Pancreas (tissue), 10 donors: ENCODE results near the gene DNASE1L2. TPM values are rescaled to one million over a fixed set of nuclear protein-coding genes. Genes with fewer than 3 reads are reported as not detected.

Source experiments
- ATAC-seq, 4 donors: fragments of 200-7000 bp; cut with Tn5 transposase; one replicate each; pipeline versions ENCODE4 v1.8.0 to v1.9.1; 2020; ENCODE audit warnings: mild to moderate bottlenecking in 4 of 4, moderate library complexity in 4 of 4
- DNase-seq, 6 donors: peaks; one replicate each; pipeline ENCODE4 v3.0.0-alpha.2; 2020
- FAIRE-seq: peaks from 2 replicates; lab custom pipeline; 2012; peaks lifted over from hg19 to GRCh38; lab: Jason Lieb, UNC
- H3K27ac ChIP-seq, 4 donors: fragments of 200-600 bp; sonication (generic); 1 replicate in 3 of 4; 2 replicates in 1 of 4; pipeline versions ENCODE4 v1.5.0 to v1.8.0; 2020
- H3K27me3 ChIP-seq, 4 donors: fragments of 200-600 bp; one replicate each; pipeline ENCODE4 v1.8.0; 2021
- H3K36me3 ChIP-seq, 3 donors: fragments of 200-600 bp; sonication (generic) in 1 of 3; one replicate each; pipeline versions ENCODE4 v1.5.0 to v1.8.0; 2020 to 2021
- H3K4me1 ChIP-seq, 3 donors: fragments of 200-600 bp; one replicate each; pipeline ENCODE4 v1.8.0; 2021
- H3K4me3 ChIP-seq, 4 donors: fragments of 200-600 bp; sonication (generic) in 2 of 4; one replicate each; pipeline versions ENCODE4 v1.5.0 to v1.8.0; 2020 to 2021
- H3K9me3 ChIP-seq, 4 donors: fragments of 200-600 bp; one replicate each; pipeline ENCODE4 v1.8.0; 2021
- WGBS, 2 donors: extraction: QIAGEN DNeasy Blood & Tissue Kit; methylation state at CpG; one replicate each; pipeline ENCODE4 v1.1.7; 2013; 5-methylcytosine and 5-hydroxymethylcytosine counted together
- intact Hi-C, 3 donors: fragments of 100-400 bp; cut with DNase I; formaldehyde crosslinking; loops; one replicate each; pipeline versions ENCODE4 v1.11.1 to v1.14.2; 2022
- microRNA-seq, 2 donors: library from miRNA; unstranded; fragments of <30 nt; microRNA quantifications; one replicate each; pipeline versions ENCODE4 to v1.1.0, GENCODE V29; 2019 to 2020
- polyA plus RNA-seq, 2 donors: library from polyadenylated mRNA; stranded (reverse); fragments of 200-250 nt; gene quantifications; one replicate each; pipeline ENCODE4 v1.2.3, GENCODE V29; 2013
- total RNA-seq, 6 donors: library from RNA; stranded (reverse); fragmentation: NEBNext Ultra II Directional in 4 of 6; extraction: Animal tissue kit (Norgen Biotek cat#: 25700) in 4 of 6; gene quantifications; one replicate each; pipeline versions ENCODE4 v1.2.1 to v1.2.4, GENCODE V29; 2021 to 2023
- TF ChIP-seq, protein P1 (sequence below), 4 donors: fragments of 200-600 bp; sonication (generic) in 3 of 4; IDR thresholded peaks; one replicate each; pipeline versions ENCODE4 v1.5.0 to v1.8.0; 2021; ENCODE audit warnings: antibody characterized with exemption in 4 of 4
- donor health status: healthy with polysubstance abuse.
- donor health status: DM: no; HTN: no; CAD: no; lungs with moderate emphysema.
- donor health status: DM: no; HTN: no; CAD: no.
- donor health status: control.
- donor health status: control.
- donor health status: Bipolar disorder and iron deficiency.
- donor health status: DM: yes; HTN: yes; CAD: no.
- donor health status: DM: no; HTN: no; CAD: no.
- donor health status: DM: no; HTN: no; CAD: no.
- donor health status: DM: yes; HTN: yes; CAD: no.

DNASE1L2 gene
- total and polyA plus RNA-seq, 8 donors = 0.31 to 4.9 (median 0.82) TPM

DNA sequence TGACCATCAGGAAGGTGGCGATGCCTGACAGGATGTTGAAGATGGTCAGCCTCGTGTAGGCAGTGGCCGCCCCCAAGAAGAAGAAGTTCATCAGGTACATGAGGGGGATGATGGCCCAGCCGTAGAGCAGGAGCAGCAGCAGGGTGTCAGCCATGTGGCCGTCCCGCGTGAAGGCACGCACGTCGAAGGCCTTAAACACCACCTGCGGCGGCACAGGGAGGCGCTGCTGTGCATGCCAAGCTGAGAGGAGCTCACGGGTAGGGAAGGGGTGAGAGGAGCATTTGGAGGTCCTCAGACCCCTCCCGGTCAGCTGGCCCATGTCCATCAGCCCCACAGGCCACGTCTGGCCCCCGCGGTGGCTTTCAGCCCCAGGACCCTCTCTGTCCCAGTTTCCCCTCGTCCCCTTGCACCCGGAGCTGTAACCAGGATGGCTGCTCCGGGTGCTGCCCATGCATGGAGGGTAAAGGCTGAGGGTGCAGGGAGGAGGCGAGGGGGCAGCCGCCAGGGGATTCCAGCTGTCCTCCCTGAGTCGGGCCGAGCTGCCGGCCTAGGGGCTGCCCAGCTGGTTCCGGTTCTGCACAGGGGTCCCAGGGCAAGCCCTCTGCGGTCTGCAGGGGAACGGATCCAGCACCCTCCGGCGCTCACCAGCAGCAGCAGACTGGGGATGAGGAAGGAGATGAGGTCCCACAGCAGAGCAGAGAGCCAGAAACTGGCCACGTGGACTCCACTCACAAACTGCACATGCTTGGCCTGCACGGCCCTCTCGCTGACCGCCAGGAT is 48.7 kb downstream of the DNASE1L2 start:
- Histone ChIP-seq H3K27me3 (no peaks in the 10 kb centered on the region), H3K4me3 (no peak overlapping the region), H3K36me3 (no peaks in the 10 kb centered on the region), H3K27ac (no peak overlapping the region), H3K9me3 (no peaks in the 10 kb centered on the region), H3K4me1 (no peaks in the 10 kb centered on the region)
- no peak for FAIRE-seq
- TF ChIP-seq, protein P1, sequence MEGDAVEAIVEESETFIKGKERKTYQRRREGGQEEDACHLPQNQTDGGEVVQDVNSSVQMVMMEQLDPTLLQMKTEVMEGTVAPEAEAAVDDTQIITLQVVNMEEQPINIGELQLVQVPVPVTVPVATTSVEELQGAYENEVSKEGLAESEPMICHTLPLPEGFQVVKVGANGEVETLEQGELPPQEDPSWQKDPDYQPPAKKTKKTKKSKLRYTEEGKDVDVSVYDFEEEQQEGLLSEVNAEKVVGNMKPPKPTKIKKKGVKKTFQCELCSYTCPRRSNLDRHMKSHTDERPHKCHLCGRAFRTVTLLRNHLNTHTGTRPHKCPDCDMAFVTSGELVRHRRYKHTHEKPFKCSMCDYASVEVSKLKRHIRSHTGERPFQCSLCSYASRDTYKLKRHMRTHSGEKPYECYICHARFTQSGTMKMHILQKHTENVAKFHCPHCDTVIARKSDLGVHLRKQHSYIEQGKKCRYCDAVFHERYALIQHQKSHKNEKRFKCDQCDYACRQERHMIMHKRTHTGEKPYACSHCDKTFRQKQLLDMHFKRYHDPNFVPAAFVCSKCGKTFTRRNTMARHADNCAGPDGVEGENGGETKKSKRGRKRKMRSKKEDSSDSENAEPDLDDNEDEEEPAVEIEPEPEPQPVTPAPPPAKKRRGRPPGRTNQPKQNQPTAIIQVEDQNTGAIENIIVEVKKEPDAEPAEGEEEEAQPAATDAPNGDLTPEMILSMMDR (IDR thresholded peaks at IDR 0.05) = no peak
- no peak for ATAC-seq
- intact Hi-C loops = loop anchor here in 1 of 3 donors (10.0 kb wide), 1 partner anchor 150 kb away; no protein-coding TSS in a partner anchor
- 90 to 91% methylated on average over 35 of the region's 35 CpGs for WGBS, 2 donors
- no peak for DNase-seq

DNA sequence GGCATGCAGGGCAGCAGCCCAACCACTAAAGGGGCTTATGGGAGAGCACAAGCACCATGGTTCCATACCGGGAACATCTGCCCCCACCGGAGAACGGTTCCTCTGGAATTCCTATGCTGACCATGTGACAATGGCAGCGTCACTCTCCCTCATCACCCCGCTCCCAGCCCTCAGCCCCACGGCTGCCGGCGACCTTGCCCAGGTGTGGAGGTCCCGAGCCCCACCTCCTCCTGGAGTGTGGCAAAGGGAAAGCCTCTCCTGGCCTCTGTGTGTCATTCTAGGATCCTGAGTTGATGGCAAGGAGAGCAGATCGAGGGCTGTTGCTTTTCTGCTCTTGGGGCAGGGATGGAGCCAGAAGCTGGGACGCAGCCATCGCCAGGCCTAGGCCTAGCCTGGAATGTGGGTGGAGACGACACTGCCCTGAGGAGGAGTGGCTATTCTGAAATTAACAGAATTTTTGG is 49.5 kb downstream of the DNASE1L2 start:
- no peak for FAIRE-seq
- TF ChIP-seq, protein P1 (IDR thresholded peaks at IDR 0.05) = no peak
- H3K36me3 ChIP-seq = peaks cover 0 to 1% (median 0%) of the 10 kb centered on the region in 3 donors

GRCh38 chr16:2286550-2286949 is 50.3 kb downstream of the DNASE1L2 start:
- Histone ChIP-seq H3K27ac (no peak overlapping the region), H3K36me3 (peaks cover 0 to 9% (median 0%) of the 10 kb centered on the region in 3 donors), H3K4me1 (no peaks in the 10 kb centered on the region), H3K4me3 (no peak overlapping the region), H3K9me3 (no peaks in the 10 kb centered on the region), H3K27me3 (no peaks in the 10 kb centered on the region)
- DNase-seq (no peak), FAIRE-seq (no peak), ATAC-seq (no peak)
- intact Hi-C loops = loop anchor here in 1 of 3 donors (10.0 kb wide), 1 partner anchor 148 kb away; no protein-coding TSS in a partner anchor
- TF ChIP-seq, protein P1 (IDR thresholded peaks at IDR 0.05) = no peak
- 87 to 89% methylated on average over 16 to 17 of the region's 17 CpGs for WGBS, 2 donors

More for the DNA sequence above, 49.5 kb downstream of the DNASE1L2 start:
- intact Hi-C loops = loop anchor here in 1 of 3 donors (10.0 kb wide), 1 partner anchor 149 kb away; no protein-coding TSS in a partner anchor
- no peak overlapping the region for H3K27ac ChIP-seq
- DNase-seq (no peak), ATAC-seq (no peak)
- 82 to 83% methylated on average over 13 of the region's 13 CpGs for WGBS, 2 donors
- no peaks in the 10 kb centered on the region for H3K9me3 ChIP-seq
- H3K4me3 ChIP-seq = no peak overlapping the region
- no peaks in the 10 kb centered on the region for H3K4me1 ChIP-seq
- no peaks in the 10 kb centered on the region for H3K27me3 ChIP-seq

GRCh38 chr16:2287916-2288547 is 51.8 kb downstream of the DNASE1L2 start:
- H3K4me1 ChIP-seq = no peaks in the 10 kb centered on the region
- peaks cover 0 to 10% (median 0%) of the 10 kb centered on the region in 3 donors for H3K36me3 ChIP-seq
- TF ChIP-seq, protein P1 (IDR thresholded peaks at IDR 0.05) = no peak
- DNase-seq (no peak), FAIRE-seq (no peak), ATAC-seq (no peak)
- H3K27ac ChIP-seq = no peak overlapping the region
- intact Hi-C loops = loop anchor here in 1 of 3 donors (10.0 kb wide), 1 partner anchor 147 kb away; no protein-coding TSS in a partner anchor
- H3K4me3 ChIP-seq = no peak overlapping the region
- H3K27me3 ChIP-seq = no peaks in the 10 kb centered on the region
- WGBS, 2 donors = 83 to 88% methylated on average over 35 of the region's 35 CpGs
- no peaks in the 10 kb centered on the region for H3K9me3 ChIP-seq

Small RNA genes within 50 kb of the gene (microRNA-seq; reads per million reads assigned to microRNA genes)
- gene MIR3677 (0 to 0.29 reads per million in 2 donors), gene MIR4717 (0 reads per million in 2 donors)

Other genes with a start within 250 kb of the DNASE1L2 start
- gene SYNGR3, start 246.5 kb upstream of the DNASE1L2 start, total RNA-seq = 1 to 10 TPM in 1 of 6 donors, under 1 TPM in 5; 0.19 to 1.5 (median 0.55) TPM
- 1 to 10 TPM in 1 of 2 donors, under 1 TPM in 1; 0.57 to 3.1 TPM for gene SYNGR3, start 246.5 kb upstream of the DNASE1L2 start, polyA plus RNA-seq
- 10 to 100 TPM; 26.0 to 93.6 (median 42.4) TPM for gene ZNF598, start 226.6 kb upstream of the DNASE1L2 start, total RNA-seq
- gene ZNF598, start 226.6 kb upstream of the DNASE1L2 start, polyA plus RNA-seq = 10 to 100 TPM; 71.0 to 73.5 TPM
- gene NPW, start 216.7 kb upstream of the DNASE1L2 start, total RNA-seq = 1 to 10 TPM in 2 of 6 donors, under 1 TPM in 4; 0.43 to 1.9 (median 0.50) TPM
- 1 to 10 TPM; 1.3 to 2.7 TPM for gene NPW, start 216.7 kb upstream of the DNASE1L2 start, polyA plus RNA-seq
- gene NHERF2, start 209.5 kb upstream of the DNASE1L2 start, total RNA-seq = 10 to 100 TPM; 14.7 to 28.9 (median 23.0) TPM
- 100 to 1,000 TPM in 1 of 2 donors, 10 to 100 TPM in 1; 60.7 to 144 TPM for gene NHERF2, start 209.5 kb upstream of the DNASE1L2 start, polyA plus RNA-seq
- 10 to 100 TPM in 1 of 6 donors, 1 to 10 TPM in 5; 5.2 to 10.4 (median 8.4) TPM for gene NTHL1, start 188.6 kb upstream of the DNASE1L2 start, total RNA-seq
- gene NTHL1, start 188.6 kb upstream of the DNASE1L2 start, polyA plus RNA-seq = 10 to 100 TPM; 22.1 to 22.8 TPM
- gene TSC2, start 188.5 kb upstream of the DNASE1L2 start, total RNA-seq = 10 to 100 TPM; 51.0 to 91.7 (median 77.6) TPM
- gene TSC2, start 188.5 kb upstream of the DNASE1L2 start, polyA plus RNA-seq = 100 to 1,000 TPM; 119 to 172 TPM
- gene PKD1, start 100.5 kb upstream of the DNASE1L2 start, total RNA-seq = 10 to 100 TPM; 29.8 to 50.5 (median 39.5) TPM
- 100 to 1,000 TPM in 1 of 2 donors, 10 to 100 TPM in 1; 68.6 to 127 TPM for gene PKD1, start 100.5 kb upstream of the DNASE1L2 start, polyA plus RNA-seq
- 10 to 100 TPM; 19.2 to 36.8 (median 28.4) TPM for gene RAB26, start 87.8 kb upstream of the DNASE1L2 start, total RNA-seq
- 100 to 1,000 TPM; 161 to 255 TPM for gene RAB26, start 87.8 kb upstream of the DNASE1L2 start, polyA plus RNA-seq
- 10 to 100 TPM; 25.3 to 45.1 (median 40.8) TPM for gene TRAF7, start 80.7 kb upstream of the DNASE1L2 start, total RNA-seq
- gene TRAF7, start 80.7 kb upstream of the DNASE1L2 start, polyA plus RNA-seq = 10 to 100 TPM; 24.5 to 30.1 TPM
- 1 to 10 TPM in 2 of 6 donors, under 1 TPM in 4; 0.61 to 1.7 (median 0.81) TPM for gene CASKIN1, start 39.8 kb upstream of the DNASE1L2 start, total RNA-seq
- 1 to 10 TPM; 1.5 to 2.1 TPM for gene CASKIN1, start 39.8 kb upstream of the DNASE1L2 start, polyA plus RNA-seq
- gene MLST8, start 31.0 kb upstream of the DNASE1L2 start, total RNA-seq = 10 to 100 TPM; 16.6 to 27.0 (median 19.1) TPM
- 10 to 100 TPM; 59.3 to 62.8 TPM for gene MLST8, start 31.0 kb upstream of the DNASE1L2 start, polyA plus RNA-seq
- gene BRICD5, start 25.6 kb upstream of the DNASE1L2 start, total RNA-seq = 1 to 10 TPM; 1.0 to 2.4 (median 2.0) TPM
- 10 to 100 TPM in 1 of 2 donors, 1 to 10 TPM in 1; 8.9 to 24.5 TPM for gene BRICD5, start 25.6 kb upstream of the DNASE1L2 start, polyA plus RNA-seq
- 1 to 10 TPM; 2.9 to 5.8 (median 3.7) TPM for gene PGP, start 21.6 kb upstream of the DNASE1L2 start, total RNA-seq
- 10 to 100 TPM in 1 of 2 donors, 1 to 10 TPM in 1; 8.9 to 10.2 TPM for gene PGP, start 21.6 kb upstream of the DNASE1L2 start, polyA plus RNA-seq
- gene E4F1, start 12.9 kb upstream of the DNASE1L2 start, total RNA-seq = 10 to 100 TPM in 2 of 6 donors, 1 to 10 TPM in 4; 8.7 to 13.2 (median 9.4) TPM
- 10 to 100 TPM; 47.8 to 48.4 TPM for gene E4F1, start 12.9 kb upstream of the DNASE1L2 start, polyA plus RNA-seq
- gene ECI1, start 15.1 kb downstream of the DNASE1L2 start, total RNA-seq = 10 to 100 TPM; 31.9 to 64.4 (median 36.3) TPM
- 10 to 100 TPM; 51.1 to 72.5 TPM for gene ECI1, start 15.1 kb downstream of the DNASE1L2 start, polyA plus RNA-seq
- 10 to 100 TPM; 36.0 to 66.2 (median 50.3) TPM for gene RNPS1, start 31.7 kb downstream of the DNASE1L2 start, total RNA-seq
- gene RNPS1, start 31.7 kb downstream of the DNASE1L2 start, polyA plus RNA-seq = 100 to 1,000 TPM in 1 of 2 donors, 10 to 100 TPM in 1; 56.0 to 103 TPM
- 10 to 100 TPM; 12.7 to 26.5 (median 16.5) TPM for gene ABCA3, start 104.3 kb downstream of the DNASE1L2 start, total RNA-seq
- 10 to 100 TPM; 22.6 to 22.8 TPM for gene ABCA3, start 104.3 kb downstream of the DNASE1L2 start, polyA plus RNA-seq
- 1 to 10 TPM in 4 of 6 donors, under 1 TPM in 2; 0.69 to 2.6 (median 1.3) TPM for gene CCNF, start 193.0 kb downstream of the DNASE1L2 start, total RNA-seq
- under 1 TPM; 0.77 to 0.91 TPM for gene CCNF, start 193.0 kb downstream of the DNASE1L2 start, polyA plus RNA-seq
- under 1 TPM in 5 of 6 donors, not detected in 1; 0.16 to 0.82 (median 0.76) TPM for gene TEDC2, start 223.7 kb downstream of the DNASE1L2 start, total RNA-seq
- 1 to 10 TPM; 1.1 to 1.4 TPM for gene TEDC2, start 223.7 kb downstream of the DNASE1L2 start, polyA plus RNA-seq
- under 1 TPM in 3 of 6 donors, not detected in 3; 0.09 to 0.22 (median 0.20) TPM for gene NTN3, start 234.9 kb downstream of the DNASE1L2 start, total RNA-seq
- gene NTN3, start 234.9 kb downstream of the DNASE1L2 start, polyA plus RNA-seq = under 1 TPM; 0.07 to 0.08 TPM
- 10 to 100 TPM; 16.8 to 23.7 (median 19.7) TPM for gene TBC1D24, start 238.7 kb downstream of the DNASE1L2 start, total RNA-seq
- gene TBC1D24, start 238.7 kb downstream of the DNASE1L2 start, polyA plus RNA-seq = 10 to 100 TPM; 10.8 to 16.0 TPM